ENCODE measurements around the gene BHMT. TPM values are rescaled to one million over a fixed set of nuclear protein-coding genes. Genes with fewer than 3 reads are reported as not detected.

Gene BHMT
- total RNA-seq, 1 experiment from 2014 or later = 0.72 TPM

GRCh38 chr5:79093762-79094161 lies 17.8 kb upstream of the BHMT start:
- Histone ChIP-seq H3K79me2 (ENCODE audit: insufficient read depth, low read length) (no peaks in the 10 kb centered on the region), H2BK5ac (ENCODE audit: insufficient read length, low read length) (no peak overlapping the region), H2BK15ac (ENCODE audit: low read depth, low read length) (no peak overlapping the region), H2BK12ac (ENCODE audit: insufficient read length, low read depth, low read length) (no peak overlapping the region), H3K56ac (ENCODE audit: insufficient read length, low read depth, low read length) (no peak overlapping the region), H3T11ph (ENCODE audit: low read length) (no peak overlapping the region), H3K14ac (ENCODE audit: insufficient read depth, low read length) (no peak overlapping the region), H3K4me2 (ENCODE audit: insufficient read depth, insufficient read length, low read length) (no peak overlapping the region), H2BK20ac (ENCODE audit: low read depth, low read length, poor library complexity, severe bottlenecking) (no peak overlapping the region), H3K27ac (ENCODE audit: insufficient read length, low read depth, low read length) (no peak overlapping the region), H3K4ac (ENCODE audit: low read depth, low read length) (no peak overlapping the region), H4K5ac (ENCODE audit: insufficient read length, low read depth, low read length) (no peak overlapping the region), H4K8ac (replicated peaks; ENCODE audit: insufficient read length, low read depth, low read length) (no peak overlapping the region), H4K20me1 (ENCODE audit: control insufficient read depth, insufficient read depth, insufficient read length) (no peaks in the 10 kb centered on the region), H3K27me3 (ENCODE audit: insufficient read depth, low read length) (no peaks in the 10 kb centered on the region), H4K91ac (ENCODE audit: insufficient read length, low read depth, low read length) (no peak overlapping the region), H3K9me3 (ENCODE audit: control insufficient read depth, low read depth, low read length) (no peaks in the 10 kb centered on the region), H3K79me1 (ENCODE audit: insufficient read depth, low read depth, low read length, poor library complexity, severe bottlenecking) (no peaks in the 10 kb centered on the region), H3K23me2 (ENCODE audit: insufficient read length, low read depth, low read length, poor library complexity, severe bottlenecking) (no peaks in the 10 kb centered on the region), H3K18ac (ENCODE audit: insufficient read length, low read depth, low read length) (no peak overlapping the region), H3K9ac (ENCODE audit: extremely low read depth, insufficient read length, low read length) (no peak overlapping the region), H3K4me1 (ENCODE audit: insufficient read depth, low read length) (no peaks in the 10 kb centered on the region), H2AFZ (ENCODE audit: low read length) (no peak overlapping the region), H2BK120ac (ENCODE audit: low read depth, low read length, poor library complexity, severe bottlenecking) (no peak overlapping the region), H2AK5ac (ENCODE audit: insufficient read length, low read length) (no peak overlapping the region), H3K23ac (ENCODE audit: insufficient read length, low read depth, low read length) (no peak overlapping the region)
- no peak overlapping the region for H3K27ac Mint-ChIP-seq
- no peak for TF ChIP-seq CTCF (conservative IDR thresholded peaks at IDR 0.05)
- H3K27me3 Mint-ChIP-seq (ENCODE audit: low read depth) = no peaks in the 10 kb centered on the region
- no peak for DNase-seq
- peaks cover 2 to 4% of the 10 kb centered on the region in 2 experiments; a peak in 3 of 5 replicates for H3K9me3 Mint-ChIP-seq
- no peak overlapping the region for H3K4me3 Mint-ChIP-seq
- peaks cover 1% of the 10 kb centered on the region in 2 experiments; a peak in 2 of 4 replicates for H3K4me1 Mint-ChIP-seq
- H3K36me3 Mint-ChIP-seq (ENCODE audit: insufficient read depth in 1 of 3, low read depth in 3 of 3) = peaks cover 0 to 3% (median 0%) of the 10 kb centered on the region in 3 experiments; a peak in 1 of 7 replicates
- 100% methylated on average over 1 of the region's 3 CpGs for WGBS (ENCODE audit: extremely low coverage, insufficient read length, low lambda C conversion rate)
